Activated naive CD8-positive, alpha-beta T cell (primary cell): ENCODE data around the gene JPT2.
"Not testable (repeated sequence)": the region's sequence is repeated elsewhere in the genome, so short reads cannot be mapped to it uniquely, and the experiment has no call there.

ENCODE experiments used
- H3K27ac Mint-ChIP-seq: one replicate; pipeline ENCODE4 v1.8.0; 2021; ENCODE audit warnings: mixed read lengths
- H3K27me3 Mint-ChIP-seq: one replicate; pipeline ENCODE4 v1.8.0; 2021; ENCODE audit warnings: mixed read lengths
- H3K36me3 Mint-ChIP-seq: one replicate; pipeline ENCODE4 v1.8.0; 2021; ENCODE audit warnings: mixed read lengths
- H3K4me1 Mint-ChIP-seq: one replicate; pipeline ENCODE4 v1.8.0; 2021; ENCODE audit warnings: low read depth, mixed read lengths
- H3K4me3 Mint-ChIP-seq: one replicate; pipeline ENCODE4 v1.8.0; 2021; ENCODE audit warnings: mild to moderate bottlenecking, mixed read lengths
- H3K9me3 Mint-ChIP-seq: one replicate; pipeline ENCODE4 v1.8.0; 2021; ENCODE audit warnings: low read depth, mixed read lengths

Gene JPT2

GRCh38 chr16:1678500-1679098 is 520 bp downstream of the JPT2 start:
- peaks cover 2% of the 10 kb centered on the region for H3K36me3 Mint-ChIP-seq
- H3K27ac Mint-ChIP-seq: peak overlapping the region; percentile 92
- peak overlapping the region; percentile 97 for H3K4me3 Mint-ChIP-seq
- H3K27me3 Mint-ChIP-seq: no peaks in the 10 kb centered on the region
- H3K4me1 Mint-ChIP-seq: peaks cover 24% of the 10 kb centered on the region
- H3K9me3 Mint-ChIP-seq: no peaks in the 10 kb centered on the region

GRCh38 chr16:1680361-1680760 is 2.3 kb downstream of the JPT2 start:
- Mint-ChIP-seq H3K27ac (no peak overlapping the region), H3K36me3 (peaks cover 4% of the 10 kb centered on the region), H3K4me1 (peaks cover 26% of the 10 kb centered on the region), H3K9me3 (no peaks in the 10 kb centered on the region), H3K27me3 (no peaks in the 10 kb centered on the region), H3K4me3 (peak overlapping the region; percentile 22)

GRCh38 chr16:1681032-1681431 is 3.0 kb downstream of the JPT2 start:
- H3K4me3 Mint-ChIP-seq: peak overlapping the region; percentile 42
- H3K36me3 Mint-ChIP-seq: peaks cover 4% of the 10 kb centered on the region
- H3K27ac Mint-ChIP-seq: no peak overlapping the region
- H3K9me3 Mint-ChIP-seq: no peaks in the 10 kb centered on the region
- no peaks in the 10 kb centered on the region for H3K27me3 Mint-ChIP-seq
- peaks cover 26% of the 10 kb centered on the region for H3K4me1 Mint-ChIP-seq

- no peak overlapping the region for H3K27ac Mint-ChIP-seq
- H3K27me3 Mint-ChIP-seq: no peaks in the 10 kb centered on the region
- H3K9me3 Mint-ChIP-seq: no peaks in the 10 kb centered on the region
- H3K4me3 Mint-ChIP-seq: no peak overlapping the region
- H3K4me1 Mint-ChIP-seq: peaks cover 4% of the 10 kb centered on the region
- peaks cover 4% of the 10 kb centered on the region for H3K36me3 Mint-ChIP-seq
These were observed 9.6 kb downstream of the JPT2 start for GRCh38 chr16:1687427-1688316.

- Mint-ChIP-seq H3K27me3 (no peaks in the 10 kb centered on the region), H3K4me1 (peaks cover 1% of the 10 kb centered on the region), H3K36me3 (no peaks in the 10 kb centered on the region), H3K9me3 (no peaks in the 10 kb centered on the region), H3K4me3 (no peak overlapping the region), H3K27ac (no peak overlapping the region)
These were observed 10.9 kb downstream of the JPT2 start for GRCh38 chr16:1688807-1689560.

- Mint-ChIP-seq H3K4me3 (no peak overlapping the region), H3K4me1 (peaks cover 1% of the 10 kb centered on the region), H3K27ac (no peak overlapping the region), H3K9me3 (no peaks in the 10 kb centered on the region), H3K36me3 (no peaks in the 10 kb centered on the region), H3K27me3 (no peaks in the 10 kb centered on the region)
These were observed 11.8 kb downstream of the JPT2 start for GRCh38 chr16:1689853-1690252.

GRCh38 chr16:1690810-1691209 is 12.7 kb downstream of the JPT2 start:
- H3K27ac Mint-ChIP-seq: no peak overlapping the region

GRCh38 chr16:1691276-1691675 is 13.2 kb downstream of the JPT2 start:
- H3K36me3 Mint-ChIP-seq: no peaks in the 10 kb centered on the region
- H3K4me3 Mint-ChIP-seq: no peak overlapping the region
- no peaks in the 10 kb centered on the region for H3K27me3 Mint-ChIP-seq

More at GRCh38 chr16:1690810-1691209, 12.7 kb downstream of the JPT2 start:
- Mint-ChIP-seq H3K4me1 (peaks cover 1% of the 10 kb centered on the region), H3K27me3 (no peaks in the 10 kb centered on the region), H3K4me3 (no peak overlapping the region), H3K9me3 (no peaks in the 10 kb centered on the region), H3K36me3 (no peaks in the 10 kb centered on the region)

GRCh38 chr16:1691956-1692355 is 13.9 kb downstream of the JPT2 start:
- no peaks in the 10 kb centered on the region for H3K9me3 Mint-ChIP-seq
- no peaks in the 10 kb centered on the region for H3K36me3 Mint-ChIP-seq
- H3K4me3 Mint-ChIP-seq: no peak overlapping the region
- peaks cover 1% of the 10 kb centered on the region for H3K4me1 Mint-ChIP-seq
- H3K27ac Mint-ChIP-seq: no peak overlapping the region
- H3K27me3 Mint-ChIP-seq: no peaks in the 10 kb centered on the region

More at GRCh38 chr16:1691276-1691675, 13.2 kb downstream of the JPT2 start:
- peaks cover 1% of the 10 kb centered on the region for H3K4me1 Mint-ChIP-seq
- no peaks in the 10 kb centered on the region for H3K9me3 Mint-ChIP-seq
- peak overlapping the region; percentile 41 for H3K27ac Mint-ChIP-seq

- H3K36me3 Mint-ChIP-seq: no peaks in the 10 kb centered on the region
- no peak overlapping the region for H3K4me3 Mint-ChIP-seq
- no peak overlapping the region for H3K27ac Mint-ChIP-seq
- no peaks in the 10 kb centered on the region for H3K27me3 Mint-ChIP-seq
- H3K4me1 Mint-ChIP-seq: no peaks in the 10 kb centered on the region
- H3K9me3 Mint-ChIP-seq: no peaks in the 10 kb centered on the region
These were observed 18.8 kb downstream of the JPT2 start for GRCh38 chr16:1696863-1697262.

GRCh38 chr16:1698680-1699079 is 20.6 kb downstream of the JPT2 start:
- no peaks in the 10 kb centered on the region for H3K4me1 Mint-ChIP-seq
- H3K27ac Mint-ChIP-seq: no peak overlapping the region
- no peaks in the 10 kb centered on the region for H3K36me3 Mint-ChIP-seq
- H3K9me3 Mint-ChIP-seq: no peaks in the 10 kb centered on the region
- H3K27me3 Mint-ChIP-seq: no peaks in the 10 kb centered on the region
- no peak overlapping the region for H3K4me3 Mint-ChIP-seq

GRCh38 chr16:1700246-1700645 is 22.2 kb downstream of the JPT2 start:
- Mint-ChIP-seq H3K27me3 (no peaks in the 10 kb centered on the region), H3K4me3 (no peak overlapping the region), H3K27ac (no peak overlapping the region), H3K9me3 (no peaks in the 10 kb centered on the region), H3K4me1 (peaks cover 6% of the 10 kb centered on the region), H3K36me3 (no peaks in the 10 kb centered on the region)

- Mint-ChIP-seq H3K9me3 (no peaks in the 10 kb centered on the region), H3K27ac (no peak overlapping the region), H3K36me3 (no peaks in the 10 kb centered on the region), H3K4me3 (no peak overlapping the region), H3K4me1 (peaks cover 9% of the 10 kb centered on the region), H3K27me3 (no peaks in the 10 kb centered on the region)
These were observed 23.3 kb downstream of the JPT2 start for GRCh38 chr16:1701216-1701878.

- Mint-ChIP-seq H3K4me1 (peaks cover 31% of the 10 kb centered on the region), H3K27ac (peak overlapping the region; percentile 96), H3K4me3 (peak overlapping the region; percentile 98)
- H3K9me3 Mint-ChIP-seq, H3K36me3 Mint-ChIP-seq, H3K27me3 Mint-ChIP-seq: not testable (repeated sequence)
These were observed 27.2 kb downstream of the JPT2 start for GRCh38 chr16:1705324-1705687.
